OCI-LY7 (cell line): ENCODE measurements around the gene SLC25A10. TPM values are rescaled to one million over a fixed set of nuclear protein-coding genes. Genes with fewer than 3 reads are reported as not detected.

ENCODE experiments used
- BruUV-seq: library from RNA; stranded (reverse); fragments of 400-500 nt; replicated peaks from 2 replicates; lab custom pipeline; 2021; lab: Mats Ljungman, UMichigan
- CTCF ChIA-PET: fragments of 300-600 bp; sonication (Branson Sonifier 250); formaldehyde crosslinking; loops from one replicate; lab custom pipeline; 2022; ENCODE audit warnings: antibody characterized with exemption; ENCODE audit not compliant: unreplicated experiment; lab: Charles Lee
- POLR2A ChIA-PET: fragments of 300-600 bp; sonication (Branson Sonifier 250); formaldehyde crosslinking; loops from one replicate; lab custom pipeline; 2022; ENCODE audit warnings: antibody characterized with exemption; lab: Charles Lee
- DNase-seq: peaks from one replicate; pipeline ENCODE4 v3.0.0-alpha.2; 2015; ENCODE audit warnings: low spot score
- H2AFZ ChIP-seq: fragments of 200-600 bp; sonication (generic), shearing (Covaris generic); 2 replicates; pipeline ENCODE4 v1.6.1; 2014; ENCODE audit warnings: mild to moderate bottlenecking, antibody characterized with exemption, low read length, moderate library complexity
- H3K27ac ChIP-seq: fragments of 200-600 bp; sonication (generic); 2 replicates; pipeline ENCODE4 v1.5.1; 2014; ENCODE audit warnings: mixed run types, low read depth, mild to moderate bottlenecking, moderate library complexity, low read length, inconsistent platforms; ENCODE audit not compliant: poor library complexity, severe bottlenecking
- H3K36me3 ChIP-seq: fragments of 200-600 bp; sonication (generic); 2 replicates; pipeline ENCODE4 v1.6.1; 2014; ENCODE audit warnings: mild to moderate bottlenecking, antibody characterized with exemption, low read length, moderate library complexity, mixed read lengths; ENCODE audit not compliant: insufficient read depth
- H3K4me1 ChIP-seq: fragments of 200-600 bp; sonication (generic); 2 replicates; pipeline ENCODE4 v1.5.1; 2014; ENCODE audit warnings: mild to moderate bottlenecking, low read length; ENCODE audit not compliant: insufficient read depth, poor library complexity, severe bottlenecking
- H3K4me2 ChIP-seq: fragments of 200-600 bp; sonication (generic); 2 replicates; pipeline ENCODE4 v1.6.1; 2014; ENCODE audit warnings: mild to moderate bottlenecking, low read length
- H3K4me3 ChIP-seq: fragments of 200-600 bp; sonication (generic); 2 replicates; pipeline ENCODE4 v1.5.1; 2014; ENCODE audit warnings: mild to moderate bottlenecking, low read depth, low read length; ENCODE audit not compliant: poor library complexity, severe bottlenecking
- H3K79me2 ChIP-seq: fragments of 200-600 bp; sonication (generic); 2 replicates; pipeline ENCODE4 v1.6.1; 2016; ENCODE audit warnings: low read depth, mild to moderate bottlenecking, low read length, moderate library complexity, mixed read lengths; ENCODE audit not compliant: insufficient read depth
- H3K9me2 ChIP-seq: fragments of 200-600 bp; sonication (generic); 2 replicates; pipeline ENCODE4 v1.6.1; 2016; ENCODE audit warnings: mild to moderate bottlenecking, low read length, mixed read lengths; ENCODE audit not compliant: insufficient read depth
- H3K9me3 ChIP-seq: fragments of 200-600 bp; sonication (generic); 2 replicates; pipeline ENCODE4 v1.6.1; 2014; ENCODE audit warnings: mild to moderate bottlenecking, mixed run types, low read length, mixed read lengths
- H4K20me1 ChIP-seq: fragments of 200-600 bp; sonication (generic); 2 replicates; pipeline ENCODE4 v1.6.1; 2014; ENCODE audit warnings: mild to moderate bottlenecking, antibody characterized with exemption, low read length, moderate library complexity, mixed read lengths; ENCODE audit not compliant: insufficient read depth
- CTCF ChIP-seq: fragments of 200-600 bp; sonication (generic); conservative IDR thresholded peaks from 2 replicates; pipeline ENCODE4 v1.5.1; 2014; ENCODE audit warnings: mild to moderate bottlenecking, antibody characterized with exemption, low read length, moderate library complexity, mixed read lengths
- EZH2phosphoT487 ChIP-seq: fragments of 200-600 bp; sonication (generic); IDR thresholded peaks from 2 replicates; pipeline ENCODE4 v1.6.1; 2018; ENCODE audit warnings: low read depth, borderline replicate concordance, mild to moderate bottlenecking, mixed run types, antibody characterized with exemption, low read length, moderate library complexity, mixed read lengths
- intact Hi-C: fragments of 100-400 bp; cut with micrococcal nuclease; formaldehyde crosslinking; loops from one replicate; pipeline ENCODE4 v1.10.0; 2022; ENCODE audit not compliant: unreplicated experiment
- total RNA-seq, 2 experiments: library from RNA; depleted of rRNA in 1 of 2; stranded (reverse); fragments of >200 nt in 1 of 2; shearing (Covaris generic) in 1 of 2; gene quantifications; 2 replicates each; pipeline ENCODE4 v1.2.3, GENCODE V29; 2014 to 2022

The SLC25A10 gene
- total RNA-seq, 2 experiments from 2014 or later, result 45.6 to 46.9 TPM

- ChIA-PET CTCF (no interaction called here), POLR2A (no interaction called here)
- no peaks in the 10 kb centered on the region; the same call in 1 of the 2 replicates for H4K20me1 ChIP-seq
- peaks cover 97% of the 10 kb centered on the region for H3K36me3 ChIP-seq
- no peaks in the 10 kb centered on the region for H3K9me2 ChIP-seq
- H3K27ac ChIP-seq, result no peak overlapping the region
- peaks cover 9% of the 10 kb centered on the region for H3K4me1 ChIP-seq
- intact Hi-C loops, result no loop called here
- no peak overlapping the region for H3K4me2 ChIP-seq
- DNase-seq, result no peak
- H2AFZ ChIP-seq, result no peak overlapping the region
- no peak overlapping the region for H3K4me3 ChIP-seq
- TF ChIP-seq EZH2phosphoT487 (no peak), CTCF (no peak)
- no TSS peak for BruUV-seq
- H3K9me3 ChIP-seq, result no peaks in the 10 kb centered on the region
- peaks cover 14% of the 10 kb centered on the region for H3K79me2 ChIP-seq
These were observed 22.0 kb upstream of the SLC25A10 start for GRCh38 chr17:81690066-81690465.

- Histone ChIP-seq H3K9me3 (no peaks in the 10 kb centered on the region), H3K4me3 (no peak overlapping the region), H3K4me1 (peaks cover 4% of the 10 kb centered on the region), H3K4me2 (no peak overlapping the region), H2AFZ (no peak overlapping the region), H3K9me2 (no peaks in the 10 kb centered on the region), H4K20me1 (no peaks in the 10 kb centered on the region; the same call in 1 of the 2 replicates), H3K27ac (no peak overlapping the region), H3K36me3 (peaks cover 98% of the 10 kb centered on the region), H3K79me2 (peaks cover 9% of the 10 kb centered on the region)
- intact Hi-C loops, result no loop called here
- no TSS peak for BruUV-seq
- no peak for DNase-seq
- no peak for TF ChIP-seq CTCF
- no peak for TF ChIP-seq EZH2phosphoT487
- ChIA-PET CTCF (no interaction called here), POLR2A (no interaction called here)
These were observed 21.5 kb upstream of the SLC25A10 start for GRCh38 chr17:81690549-81690948.

- Histone ChIP-seq H3K4me1 (no peaks in the 10 kb centered on the region), H3K27ac (no peak overlapping the region), H3K79me2 (peaks cover 3% of the 10 kb centered on the region; the same call in 1 of the 2 replicates), H3K36me3 (peaks cover 98% of the 10 kb centered on the region), H3K9me2 (no peaks in the 10 kb centered on the region), H3K4me2 (no peak overlapping the region), H4K20me1 (no peaks in the 10 kb centered on the region; the same call in 1 of the 2 replicates), H2AFZ (no peak overlapping the region), H3K9me3 (no peaks in the 10 kb centered on the region), H3K4me3 (no peak overlapping the region)
- ChIA-PET POLR2A (no interaction called here), CTCF (no interaction called here)
- no peak for TF ChIP-seq EZH2phosphoT487
- no peak for TF ChIP-seq CTCF
- DNase-seq, result no peak
- intact Hi-C loops, result no loop called here
- no TSS peak for BruUV-seq
These were observed 20.9 kb upstream of the SLC25A10 start for GRCh38 chr17:81691196-81691595.
